ENCODE measurements around the gene RBMS3. TPM values are rescaled to one million over a fixed set of nuclear protein-coding genes. Genes with fewer than 3 reads are reported as not detected.

The RBMS3 gene
- total RNA-seq, 1 experiment from 2014 or later: 1.3 TPM

- H3K36me3 Mint-ChIP-seq (ENCODE audit: insufficient read depth, unreplicated experiment): no peaks in the 10 kb centered on the region
- H3K27ac Mint-ChIP-seq (ENCODE audit: unreplicated experiment): no peak overlapping the region
- TF ChIP-seq CTCF (IDR thresholded peaks at IDR 0.05; ENCODE audit: unreplicated experiment): no peak
- intact Hi-C loops (cut with micrococcal nuclease; ENCODE audit: unreplicated experiment): no loop called here
- no TSS peak for BruUV-seq (replicated peaks)
- CTCF ChIA-PET: no interaction called here
- DNase-seq: no peak
- H3K4me1 Mint-ChIP-seq (ENCODE audit: low read depth, unreplicated experiment): peaks cover 8% of the 10 kb centered on the region
- H3K27me3 Mint-ChIP-seq (ENCODE audit: unreplicated experiment): no peaks in the 10 kb centered on the region
- H3K4me3 Mint-ChIP-seq (ENCODE audit: low read depth, unreplicated experiment): no peak overlapping the region
- H3K9me3 Mint-ChIP-seq (ENCODE audit: low read depth, unreplicated experiment): no peaks in the 10 kb centered on the region
These were observed 116.5 kb downstream of the RBMS3 start for GRCh38 chr3:29397406-29397805.

GRCh38 chr3:29398787-29399186 lies 117.9 kb downstream of the RBMS3 start:
- H3K27me3 Mint-ChIP-seq (ENCODE audit: unreplicated experiment): no peaks in the 10 kb centered on the region
- peaks cover 2% of the 10 kb centered on the region for H3K4me1 Mint-ChIP-seq (ENCODE audit: low read depth, unreplicated experiment)
- DNase-seq: no peak
- no TSS peak for BruUV-seq (replicated peaks)
- H3K27ac Mint-ChIP-seq (ENCODE audit: unreplicated experiment): no peak overlapping the region
- intact Hi-C loops (cut with micrococcal nuclease; ENCODE audit: unreplicated experiment): no loop called here
- H3K36me3 Mint-ChIP-seq (ENCODE audit: insufficient read depth, unreplicated experiment): no peaks in the 10 kb centered on the region
- H3K9me3 Mint-ChIP-seq (ENCODE audit: low read depth, unreplicated experiment): no peaks in the 10 kb centered on the region
- TF ChIP-seq CTCF (IDR thresholded peaks at IDR 0.05; ENCODE audit: unreplicated experiment): no peak
- CTCF ChIA-PET: no interaction called here
- no peak overlapping the region for H3K4me3 Mint-ChIP-seq (ENCODE audit: low read depth, unreplicated experiment)

- no peaks in the 10 kb centered on the region for H3K4me1 Mint-ChIP-seq (ENCODE audit: low read depth, unreplicated experiment)
- no peaks in the 10 kb centered on the region for H3K27me3 Mint-ChIP-seq (ENCODE audit: unreplicated experiment)
- H3K36me3 Mint-ChIP-seq (ENCODE audit: insufficient read depth, unreplicated experiment): no peaks in the 10 kb centered on the region
- no TSS peak for BruUV-seq (replicated peaks)
- intact Hi-C loops (cut with micrococcal nuclease; ENCODE audit: unreplicated experiment): no loop called here
- CTCF ChIA-PET: interaction anchor here (0.5 kb wide), 1 partner anchor 358 kb away, joined by 4 read pairs; no protein-coding TSS in a partner anchor
- no peak for TF ChIP-seq CTCF (IDR thresholded peaks at IDR 0.05; ENCODE audit: unreplicated experiment)
- H3K27ac Mint-ChIP-seq (ENCODE audit: unreplicated experiment): no peak overlapping the region
- H3K9me3 Mint-ChIP-seq (ENCODE audit: low read depth, unreplicated experiment): no peaks in the 10 kb centered on the region
- no peak for DNase-seq
- no peak overlapping the region for H3K4me3 Mint-ChIP-seq (ENCODE audit: low read depth, unreplicated experiment)
These were observed 125.5 kb downstream of the RBMS3 start for GRCh38 chr3:29406291-29406832.

- CTCF ChIA-PET: no interaction called here
- intact Hi-C loops (cut with micrococcal nuclease; ENCODE audit: unreplicated experiment): no loop called here
- no peaks in the 10 kb centered on the region for H3K36me3 Mint-ChIP-seq (ENCODE audit: insufficient read depth, unreplicated experiment)
- no peaks in the 10 kb centered on the region for H3K4me1 Mint-ChIP-seq (ENCODE audit: low read depth, unreplicated experiment)
- no peak for TF ChIP-seq CTCF (IDR thresholded peaks at IDR 0.05; ENCODE audit: unreplicated experiment)
- no peaks in the 10 kb centered on the region for H3K27me3 Mint-ChIP-seq (ENCODE audit: unreplicated experiment)
- no peak overlapping the region for H3K27ac Mint-ChIP-seq (ENCODE audit: unreplicated experiment)
- no peaks in the 10 kb centered on the region for H3K9me3 Mint-ChIP-seq (ENCODE audit: low read depth, unreplicated experiment)
- H3K4me3 Mint-ChIP-seq (ENCODE audit: low read depth, unreplicated experiment): no peak overlapping the region
- no peak for DNase-seq
- no TSS peak for BruUV-seq (replicated peaks)
These were observed 127.8 kb downstream of the RBMS3 start for GRCh38 chr3:29408676-29409075.
